ENCODE measurements around the gene SNX6.
"Not testable (repeated sequence)": the region's sequence is repeated elsewhere in the genome, so short reads cannot be mapped to it uniquely, and the experiment has no call there.

SNX6 gene

GRCh38 chr14:34629657-34630529 lies at the start of gene SNX6:
SNX6 (minus strand) TSS chr14:34630148; CDS start chr14:34630116, 32 bp downstream.
- DNase-seq, result peak; percentile 34

GRCh38 chr14:34678735-34679134 lies 48.8 kb upstream of the SNX6 start:
- no peak for DNase-seq

GRCh38 chr14:34678306-34678705 lies 48.4 kb upstream of the SNX6 start:
- DNase-seq, result no peak

- DNase-seq, result no peak
These were observed 46.7 kb upstream of the SNX6 start for GRCh38 chr14:34676516-34677211.

GRCh38 chr14:34673702-34674101 lies 43.8 kb upstream of the SNX6 start:
- no peak for DNase-seq

GRCh38 chr14:34671716-34672115 lies 41.8 kb upstream of the SNX6 start:
- no peak for DNase-seq

GRCh38 chr14:34668111-34668510 lies 38.2 kb upstream of the SNX6 start:
- no peak for DNase-seq

GRCh38 chr14:34667007-34667406 lies 37.1 kb upstream of the SNX6 start:
- DNase-seq, result no peak

- DNase-seq, result no peak
These were observed 36.0 kb upstream of the SNX6 start for GRCh38 chr14:34665785-34666435.

- DNase-seq, result no peak
These were observed 32.7 kb upstream of the SNX6 start for GRCh38 chr14:34662561-34663088.

- DNase-seq, result no peak
These were observed 30.8 kb upstream of the SNX6 start for GRCh38 chr14:34660796-34661195.

GRCh38 chr14:34655959-34656358 lies 26.0 kb upstream of the SNX6 start:
- DNase-seq, result no peak

- not testable (repeated sequence) for DNase-seq
These were observed 23.1 kb upstream of the SNX6 start for GRCh38 chr14:34653073-34653472.

- not testable (repeated sequence) for DNase-seq
These were observed 22.4 kb upstream of the SNX6 start for GRCh38 chr14:34652348-34652747.

GRCh38 chr14:34650786-34651584 lies 21.0 kb upstream of the SNX6 start:
- DNase-seq, result no peak

GRCh38 chr14:34650006-34650405 lies 20.1 kb upstream of the SNX6 start:
- DNase-seq, result not testable (repeated sequence)

GRCh38 chr14:34649344-34649743 lies 19.4 kb upstream of the SNX6 start:
- no peak for DNase-seq

GRCh38 chr14:34646570-34647255 lies 16.8 kb upstream of the SNX6 start:
- no peak for DNase-seq

- no peak for DNase-seq
These were observed 13.4 kb upstream of the SNX6 start for GRCh38 chr14:34643361-34643760.

- no peak for DNase-seq
These were observed 12.6 kb upstream of the SNX6 start for GRCh38 chr14:34642595-34642994.

GRCh38 chr14:34640826-34641225 lies 10.9 kb upstream of the SNX6 start:
- DNase-seq, result no peak

- not testable (repeated sequence) for DNase-seq
These were observed 4.4 kb upstream of the SNX6 start for GRCh38 chr14:34634360-34634771.
